ENCODE results near the gene ZFR2.
"Not testable (repeated sequence)": the region's sequence is repeated elsewhere in the genome, so short reads cannot be mapped to it uniquely, and the experiment has no call there.

Gene ZFR2

DNA sequence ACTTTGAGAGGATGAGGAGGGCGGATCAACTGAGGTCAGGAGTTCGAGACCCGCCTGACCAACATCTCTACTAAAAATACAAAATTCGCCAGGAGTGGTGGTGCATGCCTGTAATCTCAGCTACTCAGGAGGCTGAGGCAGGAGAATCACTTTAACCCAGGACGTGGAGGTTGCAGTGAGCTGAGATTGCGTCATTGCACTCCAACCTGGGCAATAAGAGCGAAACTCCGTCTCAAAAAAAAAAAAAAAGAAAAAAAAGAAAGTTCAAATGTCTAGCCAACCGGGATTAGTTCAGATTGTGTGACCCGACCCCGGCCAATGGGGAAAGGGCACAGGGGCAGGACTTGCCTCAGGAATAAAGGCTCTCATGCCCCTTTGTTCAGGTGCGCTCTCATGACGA, 5.9 kb upstream of the ZFR2 start:
- DNase-seq (ENCODE audit: low read depth, low spot score) = not testable (repeated sequence)

- DNase-seq (ENCODE audit: low read depth, low spot score) = no peak
Measured at GRCh38 chr19:3873151-3873550, 4.3 kb upstream of the ZFR2 start.

DNA sequence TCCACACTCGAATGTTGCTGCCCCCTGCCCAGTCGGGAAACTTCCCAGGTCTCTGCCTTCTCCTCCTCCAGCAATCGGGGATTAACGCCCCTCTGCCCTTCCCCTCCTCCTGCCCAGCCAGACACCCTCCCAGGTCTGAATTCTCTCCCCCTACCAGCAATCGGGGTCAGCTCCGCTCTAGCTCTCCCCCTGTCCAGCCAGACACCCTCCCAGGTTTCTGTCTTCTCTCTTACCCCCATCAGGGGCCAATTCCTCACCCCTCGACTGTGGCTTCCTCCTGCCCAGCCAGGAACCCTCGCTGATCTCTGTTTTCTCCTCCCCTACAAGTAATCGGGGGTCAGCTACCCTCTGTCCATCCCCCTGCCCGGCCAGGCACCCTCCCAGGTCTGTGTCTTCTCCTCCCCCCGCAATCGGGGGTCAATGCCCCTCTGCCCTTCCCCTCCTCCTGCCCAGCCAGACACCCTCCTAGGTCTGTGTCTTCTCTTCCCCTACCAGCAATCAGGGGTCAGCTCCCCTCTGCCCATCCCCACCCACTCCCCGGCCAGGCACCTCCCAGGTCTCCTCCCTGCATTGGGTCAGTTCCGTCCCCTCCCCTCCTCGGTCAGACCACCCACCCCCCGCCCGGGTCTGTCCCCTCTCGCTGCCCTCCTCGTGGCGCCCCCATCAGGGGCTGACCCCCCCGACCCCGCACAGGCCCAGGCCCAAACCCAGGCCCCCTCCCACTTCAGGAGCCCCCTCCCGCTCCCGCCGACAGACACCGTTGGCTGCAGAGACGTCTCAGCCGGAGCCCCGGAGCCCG, 668 bp downstream of the ZFR2 start:
- DNase-seq (ENCODE audit: low read depth, low spot score) = no peak

GRCh38 chr19:3866910-3867638, 1.8 kb downstream of the ZFR2 start:
- no peak for DNase-seq (ENCODE audit: low read depth, low spot score)

GRCh38 chr19:3863648-3864047, 5.2 kb downstream of the ZFR2 start:
- no peak for DNase-seq (ENCODE audit: low read depth, low spot score)

GRCh38 chr19:3862826-3863500, 5.9 kb downstream of the ZFR2 start:
- no peak for DNase-seq (ENCODE audit: low read depth, low spot score)

- no peak for DNase-seq (ENCODE audit: low read depth, low spot score)
Measured at GRCh38 chr19:3860499-3860898, 8.3 kb downstream of the ZFR2 start.

- DNase-seq (ENCODE audit: low read depth, low spot score) = no peak
Measured at GRCh38 chr19:3857449-3858003, 11.3 kb downstream of the ZFR2 start.

- no peak for DNase-seq (ENCODE audit: low read depth, low spot score)
Measured at GRCh38 chr19:3855320-3855719, 13.5 kb downstream of the ZFR2 start.

GRCh38 chr19:3852614-3853254, 16.1 kb downstream of the ZFR2 start:
- peak; percentile 17 for DNase-seq (ENCODE audit: low read depth, low spot score)

- DNase-seq (ENCODE audit: low read depth, low spot score) = no peak
Measured at GRCh38 chr19:3852177-3852511, 16.7 kb downstream of the ZFR2 start.

- no peak for DNase-seq (ENCODE audit: low read depth, low spot score)
Measured at GRCh38 chr19:3851254-3852176, 17.3 kb downstream of the ZFR2 start.

- DNase-seq (ENCODE audit: low read depth, low spot score) = no peak
Measured at GRCh38 chr19:3850320-3850972, 18.4 kb downstream of the ZFR2 start.

- no peak for DNase-seq (ENCODE audit: low read depth, low spot score)
Measured at GRCh38 chr19:3849787-3850186, 19.1 kb downstream of the ZFR2 start.

GRCh38 chr19:3849092-3849491, 19.7 kb downstream of the ZFR2 start:
- DNase-seq (ENCODE audit: low read depth, low spot score) = peak; percentile 42

DNA sequence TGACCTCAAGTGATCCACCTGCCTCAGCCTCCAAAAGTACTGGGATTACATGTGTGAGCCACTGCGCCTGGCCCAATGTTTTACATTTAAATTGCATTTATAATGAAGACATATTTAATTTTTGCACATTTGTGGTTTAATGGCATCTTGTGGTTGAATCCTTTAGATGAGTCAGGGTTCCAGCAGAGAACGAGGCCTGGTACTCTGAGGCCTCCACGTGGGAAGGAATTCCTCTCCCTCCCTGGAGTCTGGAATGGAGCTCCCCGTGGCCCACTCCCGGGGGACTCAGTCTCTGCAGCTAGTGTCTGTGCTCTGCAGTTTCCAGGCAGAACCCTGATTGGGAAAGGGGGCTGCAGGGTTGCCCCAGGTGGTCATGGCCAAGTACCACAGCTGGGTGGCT, 24.2 kb downstream of the ZFR2 start:
- no peak for DNase-seq (ENCODE audit: low read depth, low spot score)

- no peak for DNase-seq (ENCODE audit: low read depth, low spot score)
Measured at GRCh38 chr19:3842948-3843347, 25.9 kb downstream of the ZFR2 start.

DNA sequence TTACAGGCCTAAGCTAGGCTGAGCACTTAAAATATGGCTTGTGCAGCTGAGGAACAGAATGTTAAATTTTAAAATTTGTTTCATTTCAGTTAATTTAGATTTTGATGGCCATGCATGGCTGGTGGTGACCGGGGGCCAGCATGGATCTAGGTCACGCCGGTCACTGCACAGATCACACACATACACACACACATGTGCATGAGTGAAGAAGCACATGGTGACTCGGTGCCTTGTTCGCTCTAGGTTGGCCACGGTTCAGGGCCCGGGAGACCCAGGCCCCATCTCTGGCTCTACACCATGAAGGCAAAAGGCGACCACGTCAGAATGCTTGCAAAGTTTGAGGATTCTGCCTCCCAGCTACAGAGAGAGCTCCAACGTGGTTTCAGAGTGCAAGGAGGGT, 28.0 kb downstream of the ZFR2 start:
- DNase-seq (ENCODE audit: low read depth, low spot score) = no peak

DNA sequence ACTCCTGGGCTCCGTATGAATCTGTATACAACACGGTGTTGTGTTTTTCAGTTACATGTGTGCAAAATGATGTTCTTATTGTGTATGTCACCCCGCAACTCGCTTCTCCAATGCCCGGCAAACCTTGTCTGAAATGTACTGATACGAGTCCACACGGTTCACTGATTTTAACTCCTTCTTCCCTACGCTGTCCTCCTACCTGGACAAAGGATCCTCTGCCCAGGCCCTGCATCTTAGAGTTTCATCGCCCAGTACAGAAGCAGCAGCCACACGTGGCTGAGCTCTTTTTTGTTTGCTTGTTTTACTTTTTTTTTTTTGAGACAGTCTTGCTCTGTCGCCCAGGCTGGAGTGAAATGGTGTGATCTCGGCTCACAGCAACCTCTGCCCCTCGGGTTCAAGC, 28.9 kb downstream of the ZFR2 start:
- DNase-seq (ENCODE audit: low read depth, low spot score) = no peak

GRCh38 chr19:3838661-3839060, 30.2 kb downstream of the ZFR2 start:
- DNase-seq (ENCODE audit: low read depth, low spot score) = no peak

All from iPS DF 19.7 (cell line).